Stomach (tissue), 9 donors: ENCODE measurements around the gene AREL1. TPM values are rescaled to one million over a fixed set of nuclear protein-coding genes. Genes with fewer than 3 reads are reported as not detected.

Experiments used
- DNase-seq, 2 donors: peaks; one replicate each; pipeline versions ENCODE4 v3.0.0 to v3.0.0-alpha.2; 2013 to 2019
- H3K27ac ChIP-seq, 5 donors: fragments of 200-600 bp in 4 of 5; sonication (generic) in 4 of 5; one replicate each; pipeline ENCODE4 v1.5.1; 2013 to 2019; ENCODE audit warnings: mild to moderate bottlenecking in 1 of 5, moderate library complexity in 1 of 5
- H3K27me3 ChIP-seq, 3 donors: fragments of 200-600 bp; sonication (generic); one replicate each; pipeline ENCODE4 v1.5.1; 2017 to 2019; ENCODE audit warnings: mixed run types in 1 of 3
- H3K36me3 ChIP-seq, 4 donors: fragments of 200-600 bp; sonication (generic); 1 replicate in 3 of 4; 2 replicates in 1 of 4; pipeline ENCODE4 v1.5.1; 2016 to 2019
- H3K4me1 ChIP-seq, 4 donors: fragments of 200-600 bp; sonication (generic); one replicate each; pipeline ENCODE4 v1.5.1; 2016 to 2019
- H3K4me3 ChIP-seq, 4 donors: fragments of 200-600 bp; sonication (generic) in 3 of 4; one replicate each; pipeline ENCODE4 v1.5.1; 2016 to 2019; ENCODE audit warnings: mild to moderate bottlenecking in 1 of 4
- H3K9me3 ChIP-seq, 4 donors: fragments of 200-600 bp; sonication (generic); one replicate each; pipeline ENCODE4 v1.5.1; 2016 to 2019
- EP300 ChIP-seq: sonication (generic); formaldehyde crosslinking; IDR thresholded peaks from one replicate; pipeline ENCODE4 v1.6.1; 2017; ENCODE audit warnings: antibody characterized with exemption
- POLR2A ChIP-seq, 4 donors: fragments of 450-650 bp; IDR thresholded peaks; one replicate each; pipeline ENCODE4 v1.6.1; 2016; ENCODE audit warnings: antibody characterized with exemption in 4 of 4, control low read depth in 2 of 4, mild to moderate bottlenecking in 1 of 4, moderate library complexity in 1 of 4
- POLR2AphosphoS5 ChIP-seq, 3 donors: sonication (generic); formaldehyde crosslinking; IDR thresholded peaks; one replicate each; pipeline ENCODE4 v1.6.1; 2016; ENCODE audit warnings: antibody characterized with exemption in 3 of 3
- WGBS, 5 donors: extraction: QIAGEN DNeasy Blood & Tissue Kit in 3 of 5; methylation state at CpG; one replicate each; pipeline versions ENCODE4 v1.1.5 to v1.1.7; 2013 to 2018; 5-methylcytosine and 5-hydroxymethylcytosine counted together
- intact Hi-C: fragments of 100-400 bp; cut with DNase I; formaldehyde crosslinking; loops from one replicate; pipeline ENCODE4 v1.15.1; 2023; ENCODE audit warnings: low total_unique reads
- polyA plus RNA-seq, 3 donors: library from polyadenylated mRNA; stranded (reverse); fragments of 200-250 nt; gene quantifications; one replicate each; pipeline ENCODE4 v1.2.3, GENCODE V29; 2013
- total RNA-seq, 5 donors: library from RNA; depleted of rRNA; stranded (reverse); fragments of >200 nt; gene quantifications; one replicate each; pipeline versions ENCODE4 v1.1.0 to v1.2.3, GENCODE V29; 2014 to 2016
- TF ChIP-seq, protein P1 (sequence below), 7 experiments: fragments of 450-650 bp in 4 of 7; fragments of 200-600 bp in 3 of 7; sonication (generic) in 3 of 7; IDR thresholded peaks; one replicate each; pipeline ENCODE4 v1.5.1; 2016 to 2019; ENCODE audit warnings: antibody characterized with exemption in 7 of 7, control low read depth in 2 of 7, mild to moderate bottlenecking in 1 of 7
- donor health status: healthy with polysubstance abuse.
- donor health status: Bipolar disorder and iron deficiency.
- donor health status: healthy.

The AREL1 gene
- total and polyA plus RNA-seq, 8 donors: 6.9 to 51.4 (median 12.0) TPM

DNA sequence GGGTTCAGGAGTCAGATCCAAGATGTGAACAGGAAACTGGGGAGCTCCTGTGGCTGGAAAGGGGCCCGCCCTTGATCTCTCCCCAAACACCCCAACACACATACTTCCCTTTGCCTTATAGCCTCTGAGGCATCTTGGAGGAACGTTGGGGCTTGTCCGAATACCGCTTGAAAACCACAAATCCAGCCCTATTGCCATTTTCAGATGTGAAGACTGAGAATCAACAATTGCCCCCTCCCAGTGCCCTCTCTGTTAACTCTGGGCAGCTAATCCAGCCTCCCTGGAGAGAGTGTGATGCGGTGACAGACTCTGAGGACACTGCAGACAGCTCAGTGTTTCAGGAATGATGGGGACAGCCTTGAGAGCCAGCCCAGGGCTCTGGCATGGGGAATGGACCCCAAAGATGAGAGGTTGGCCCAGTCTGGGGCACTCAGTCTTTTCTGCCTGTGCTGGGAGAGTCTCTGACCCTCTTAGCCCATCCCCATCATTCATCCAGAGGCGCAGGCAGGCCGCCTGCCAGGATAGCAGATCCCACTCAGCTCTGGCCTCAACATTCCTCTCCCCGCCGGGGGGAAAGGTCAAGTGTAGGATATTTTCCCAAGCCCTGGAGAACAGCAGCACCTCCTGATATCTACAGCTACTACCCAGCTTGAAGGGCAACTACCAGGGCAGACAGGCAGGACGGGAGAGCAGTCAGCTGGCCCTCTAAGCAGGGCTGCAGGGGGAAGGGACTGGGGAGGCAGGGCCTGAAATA is 76.3 kb downstream of the AREL1 start:
- 72 to 87% (median 76%) methylated on average over 10 of the region's 10 CpGs for WGBS, 5 donors
- H3K27ac ChIP-seq: no peak overlapping the region
- intact Hi-C loops: no loop called here

DNA sequence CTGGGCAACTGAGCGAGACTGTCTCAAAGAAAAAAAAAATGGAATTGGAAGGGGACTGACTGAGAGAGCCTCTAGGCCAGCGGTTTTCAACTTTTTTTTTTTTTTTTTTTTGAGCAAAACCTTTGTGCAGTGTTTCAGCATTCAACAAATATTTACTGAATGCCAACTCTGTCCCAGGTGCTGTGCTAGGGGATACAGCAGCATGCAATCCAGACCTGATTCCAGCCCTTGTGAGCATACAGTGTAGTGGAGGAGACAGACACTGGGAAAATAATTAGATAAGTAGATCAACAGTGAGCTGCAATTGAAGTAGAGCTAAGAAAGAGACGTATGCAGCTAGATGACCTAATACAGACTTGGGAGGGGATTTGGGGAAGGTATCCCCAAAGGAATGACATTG is 77.0 kb downstream of the AREL1 start:
- Histone ChIP-seq H3K4me1 (peaks cover 0 to 20% (median 2%) of the 10 kb centered on the region in 4 donors), H3K9me3 (no peaks in the 10 kb centered on the region), H3K36me3 (no peaks in the 10 kb centered on the region), H3K27me3 (peaks cover 0 to 14% (median 0%) of the 10 kb centered on the region in 3 donors), H3K4me3 (no peak overlapping the region), H3K27ac (no peak overlapping the region)
- whole genome bisulfite sequencing, 5 donors: 68 to 86% (median 76%) methylated on average over 3 of the region's 3 CpGs
- intact Hi-C loops: no loop called here
- TF ChIP-seq POLR2A (IDR thresholded peaks at IDR 0.05) (no peak), POLR2AphosphoS5 (IDR thresholded peaks at IDR 0.05) (no peak), EP300 (no peak)
- TF ChIP-seq, protein P1, sequence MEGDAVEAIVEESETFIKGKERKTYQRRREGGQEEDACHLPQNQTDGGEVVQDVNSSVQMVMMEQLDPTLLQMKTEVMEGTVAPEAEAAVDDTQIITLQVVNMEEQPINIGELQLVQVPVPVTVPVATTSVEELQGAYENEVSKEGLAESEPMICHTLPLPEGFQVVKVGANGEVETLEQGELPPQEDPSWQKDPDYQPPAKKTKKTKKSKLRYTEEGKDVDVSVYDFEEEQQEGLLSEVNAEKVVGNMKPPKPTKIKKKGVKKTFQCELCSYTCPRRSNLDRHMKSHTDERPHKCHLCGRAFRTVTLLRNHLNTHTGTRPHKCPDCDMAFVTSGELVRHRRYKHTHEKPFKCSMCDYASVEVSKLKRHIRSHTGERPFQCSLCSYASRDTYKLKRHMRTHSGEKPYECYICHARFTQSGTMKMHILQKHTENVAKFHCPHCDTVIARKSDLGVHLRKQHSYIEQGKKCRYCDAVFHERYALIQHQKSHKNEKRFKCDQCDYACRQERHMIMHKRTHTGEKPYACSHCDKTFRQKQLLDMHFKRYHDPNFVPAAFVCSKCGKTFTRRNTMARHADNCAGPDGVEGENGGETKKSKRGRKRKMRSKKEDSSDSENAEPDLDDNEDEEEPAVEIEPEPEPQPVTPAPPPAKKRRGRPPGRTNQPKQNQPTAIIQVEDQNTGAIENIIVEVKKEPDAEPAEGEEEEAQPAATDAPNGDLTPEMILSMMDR (IDR thresholded peaks at IDR 0.05): no peak
- no peak for DNase-seq

More for the DNA sequence above, 76.3 kb downstream of the AREL1 start:
- Histone ChIP-seq H3K4me3 (no peak overlapping the region), H3K9me3 (no peaks in the 10 kb centered on the region), H3K27me3 (peaks cover 0 to 14% (median 0%) of the 10 kb centered on the region in 3 donors), H3K4me1 (peaks cover 0 to 20% (median 2%) of the 10 kb centered on the region in 4 donors), H3K36me3 (no peaks in the 10 kb centered on the region)
- DNase-seq: no peak
- no peak for TF ChIP-seq POLR2A (IDR thresholded peaks at IDR 0.05)
- no peak for TF ChIP-seq EP300
- TF ChIP-seq POLR2AphosphoS5 (IDR thresholded peaks at IDR 0.05): no peak
- TF ChIP-seq, protein P1 (IDR thresholded peaks at IDR 0.05): no peak

DNA sequence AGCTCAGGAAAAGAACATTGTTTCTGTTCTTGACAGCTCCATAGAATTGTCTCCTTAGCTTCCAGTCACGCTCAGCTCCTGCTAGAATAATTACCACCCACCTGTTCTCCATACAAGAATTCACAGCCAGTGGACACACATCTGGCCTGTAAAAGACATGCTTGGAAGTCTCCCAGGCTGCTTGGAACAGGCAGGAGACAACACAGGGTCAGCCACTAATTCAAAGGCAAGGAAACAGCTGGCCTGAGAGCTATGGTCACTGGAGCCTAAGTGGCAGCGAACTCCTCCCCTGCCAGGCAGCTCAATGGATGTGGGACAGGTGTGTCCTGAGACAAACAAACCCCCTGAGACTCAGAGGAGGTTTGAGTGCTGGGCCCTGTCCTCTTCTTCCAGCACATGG is 77.9 kb downstream of the AREL1 start:
- intact Hi-C loops: no loop called here
- no peak overlapping the region for H3K4me3 ChIP-seq
- no peaks in the 10 kb centered on the region for H3K9me3 ChIP-seq
- TF ChIP-seq POLR2AphosphoS5 (IDR thresholded peaks at IDR 0.05) (no peak), EP300 (no peak), POLR2A (IDR thresholded peaks at IDR 0.05) (no peak)
- TF ChIP-seq, protein P1 (IDR thresholded peaks at IDR 0.05): no peak
- H3K36me3 ChIP-seq: no peaks in the 10 kb centered on the region
- WGBS, 5 donors: 73 to 95% (median 88%) methylated on average over 2 of the region's 2 CpGs
- DNase-seq: no peak
- H3K27ac ChIP-seq: no peak overlapping the region
- H3K4me1 ChIP-seq: peaks cover 0 to 20% (median 2%) of the 10 kb centered on the region in 4 donors
- peaks cover 0 to 12% (median 0%) of the 10 kb centered on the region in 3 donors for H3K27me3 ChIP-seq

DNA sequence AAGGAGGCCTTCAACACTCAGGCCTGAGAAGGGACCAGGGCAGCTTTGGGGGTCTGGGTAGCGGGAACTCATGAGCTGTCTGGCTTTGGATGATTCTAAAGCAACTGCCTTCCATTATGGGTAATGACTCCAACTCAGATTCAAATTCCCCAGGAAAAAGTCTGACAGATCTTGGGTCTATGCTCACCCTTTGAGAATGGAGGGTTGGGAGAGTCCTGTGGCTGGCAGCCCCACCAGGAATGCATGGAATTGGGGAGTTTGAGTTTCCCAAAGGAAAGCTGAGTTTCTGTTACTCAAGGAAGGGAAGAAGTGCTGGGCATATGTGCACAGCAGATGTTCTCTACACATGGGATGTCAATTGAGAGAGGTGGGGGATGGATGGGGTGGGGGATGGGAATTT is 78.4 kb downstream of the AREL1 start:
- H3K27ac ChIP-seq: no peak overlapping the region
- 95 to 100% (median 97%) methylated on average over 1 of the region's 1 CpG for WGBS, 5 donors
- TF ChIP-seq POLR2A (IDR thresholded peaks at IDR 0.05) (no peak), EP300 (no peak), POLR2AphosphoS5 (IDR thresholded peaks at IDR 0.05) (no peak)
- TF ChIP-seq, protein P1 (IDR thresholded peaks at IDR 0.05): no peak
- no peak overlapping the region for H3K4me3 ChIP-seq
- H3K4me1 ChIP-seq: peaks cover 0 to 20% (median 2%) of the 10 kb centered on the region in 4 donors
- H3K27me3 ChIP-seq: peaks cover 0 to 12% (median 0%) of the 10 kb centered on the region in 3 donors
- no peak for DNase-seq
- no peaks in the 10 kb centered on the region for H3K9me3 ChIP-seq
- no peaks in the 10 kb centered on the region for H3K36me3 ChIP-seq
- intact Hi-C loops: no loop called here
